HG03442 (cell line): ENCODE measurements around the gene SNX18.

Experiments
- ATAC-seq: cut with Tn5 transposase; IDR thresholded peaks from one replicate; pipeline ENCODE4 v1.9.1; 2021; ENCODE audit warnings: mild to moderate bottlenecking, moderate library complexity; ENCODE audit not compliant: unreplicated experiment

Gene SNX18

DNA sequence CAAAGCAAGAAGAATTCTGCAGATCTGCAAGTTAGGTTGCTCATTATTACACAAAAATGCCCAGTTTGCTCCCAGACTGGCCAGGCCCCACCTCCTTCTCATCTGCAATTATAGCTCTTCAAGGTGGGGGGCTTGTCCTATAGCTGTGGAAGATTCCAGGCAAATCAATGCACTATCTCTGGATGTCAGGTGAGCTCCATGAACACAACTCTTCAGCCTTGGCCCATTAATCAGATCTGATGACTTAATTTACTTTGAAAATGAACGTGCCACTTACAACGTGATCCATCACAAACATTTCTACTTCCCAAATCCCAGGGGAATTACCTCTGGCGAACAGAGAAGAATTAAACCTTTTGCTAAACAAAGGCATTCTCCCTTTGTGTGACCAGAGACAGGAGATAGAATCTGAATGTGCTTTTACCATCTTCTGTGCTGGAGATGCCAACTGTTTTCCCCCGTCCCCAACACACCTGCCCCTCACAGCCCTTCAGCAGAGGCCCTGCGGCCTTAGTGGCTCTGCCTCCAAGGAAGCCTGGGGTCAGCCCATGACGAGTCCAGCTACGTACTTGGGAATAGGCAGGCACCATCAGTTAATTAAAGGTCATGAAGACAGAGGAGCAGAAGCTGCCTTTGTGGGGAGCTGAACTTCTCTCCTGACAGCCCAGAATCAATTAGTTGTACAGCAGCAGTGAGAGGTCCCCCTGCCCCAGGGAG lies 60.5 kb downstream of the SNX18 start:
- ATAC-seq: no peak

DNA sequence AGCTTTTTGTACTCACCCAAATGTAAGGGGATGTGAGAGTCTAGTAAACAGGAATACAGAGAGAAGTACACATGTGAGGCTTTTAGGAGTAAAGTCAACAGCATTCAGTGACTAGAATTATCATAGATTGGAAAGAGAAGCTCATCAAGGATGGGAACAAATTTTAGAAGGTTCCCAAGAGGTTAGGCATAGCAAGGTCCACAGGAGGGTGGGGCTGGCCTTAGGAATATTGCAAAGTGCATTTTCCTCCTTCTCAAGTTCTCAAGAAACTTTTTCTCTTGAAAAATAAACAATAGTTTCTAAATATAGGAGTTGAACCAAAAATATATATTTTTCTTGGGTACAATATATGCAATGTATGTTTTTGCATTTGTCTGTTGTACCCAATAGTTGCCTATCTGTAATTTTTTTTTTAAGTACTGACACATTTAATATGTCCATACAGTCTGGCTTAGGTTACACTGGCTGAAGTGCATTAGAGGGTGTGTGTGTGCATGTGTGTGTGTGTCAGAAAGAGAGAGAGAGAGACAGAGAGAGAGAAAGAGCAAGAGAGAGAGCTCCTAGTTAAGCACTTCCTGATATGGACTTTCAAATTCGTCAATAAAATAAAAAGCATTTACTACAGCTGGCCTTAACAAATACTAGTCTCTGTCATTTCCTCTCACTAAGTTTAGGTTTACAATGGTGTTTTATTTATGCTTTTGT lies 62.2 kb downstream of the SNX18 start:
- no peak for ATAC-seq

DNA sequence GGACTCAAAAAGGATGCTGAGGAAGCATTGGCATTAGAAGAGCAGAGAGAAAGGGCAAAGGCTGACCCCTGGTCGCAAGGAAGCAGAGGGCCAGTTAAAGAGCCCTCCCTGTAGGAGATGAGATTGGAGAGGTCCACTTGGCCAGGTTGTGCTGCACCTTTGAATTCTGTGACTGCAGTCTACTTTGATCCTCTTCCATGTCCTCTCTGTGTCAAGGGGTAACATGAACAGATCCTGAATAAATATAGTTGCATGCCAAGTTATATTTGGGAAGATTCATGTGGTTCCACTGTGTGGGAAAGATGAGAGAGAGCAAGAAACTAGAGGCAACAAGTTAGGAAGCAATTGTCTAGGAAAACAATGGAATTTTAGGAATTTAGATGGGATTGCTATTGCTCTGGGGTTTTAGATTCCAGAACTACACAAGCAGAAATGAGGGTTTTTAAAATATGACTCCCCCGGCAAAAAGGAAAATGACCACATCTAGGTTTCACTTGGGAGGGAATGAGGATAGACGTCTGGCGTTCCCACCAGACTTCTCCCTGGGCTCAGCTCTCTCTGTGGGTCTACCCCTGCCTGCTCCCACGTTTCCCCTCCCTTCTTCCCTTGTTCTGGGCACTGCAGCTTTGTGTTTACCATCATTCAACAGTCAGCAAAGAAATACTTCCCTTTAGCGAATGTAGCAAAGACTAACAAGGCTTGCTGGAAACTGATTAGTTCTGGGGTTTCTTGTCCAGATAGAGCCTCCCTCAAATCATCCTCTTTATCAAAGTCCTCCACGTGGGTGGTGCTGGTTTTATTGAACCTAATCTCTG lies 63.6 kb downstream of the SNX18 start:
- no peak for ATAC-seq

DNA sequence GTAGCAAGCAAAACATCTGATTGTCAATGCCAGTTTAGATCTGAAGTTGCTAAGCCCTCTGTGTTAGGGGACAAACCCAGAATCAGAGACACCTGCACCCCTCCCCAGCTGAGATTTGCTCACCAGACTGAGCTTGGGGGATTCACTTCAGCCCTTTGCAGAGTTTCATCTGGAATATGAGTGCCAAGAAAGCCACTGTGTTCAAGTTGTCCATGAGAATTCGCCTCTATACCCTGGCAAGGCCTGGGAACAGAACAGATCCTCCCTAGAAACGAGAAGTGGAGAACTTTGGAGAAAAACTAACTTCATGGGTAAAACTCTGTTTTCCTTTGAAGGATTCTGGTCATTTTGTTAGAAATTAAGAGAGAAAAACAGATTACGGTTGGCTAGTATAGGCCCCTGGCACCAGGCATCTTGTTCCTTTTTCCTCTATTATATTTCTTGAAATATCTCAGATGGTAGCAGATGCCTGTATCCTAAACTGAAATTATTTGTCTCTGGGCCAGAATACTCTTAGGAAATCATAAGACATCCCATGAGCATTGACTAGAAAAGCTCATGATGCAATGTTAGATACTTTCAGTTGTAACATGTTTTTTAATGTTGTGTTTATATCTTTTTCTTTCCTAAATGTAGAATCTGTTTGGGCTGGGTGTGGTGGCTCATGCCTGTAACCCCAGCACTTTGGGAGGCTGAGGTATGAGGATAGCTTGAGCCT lies 64.4 kb downstream of the SNX18 start:
- ATAC-seq: no peak

DNA sequence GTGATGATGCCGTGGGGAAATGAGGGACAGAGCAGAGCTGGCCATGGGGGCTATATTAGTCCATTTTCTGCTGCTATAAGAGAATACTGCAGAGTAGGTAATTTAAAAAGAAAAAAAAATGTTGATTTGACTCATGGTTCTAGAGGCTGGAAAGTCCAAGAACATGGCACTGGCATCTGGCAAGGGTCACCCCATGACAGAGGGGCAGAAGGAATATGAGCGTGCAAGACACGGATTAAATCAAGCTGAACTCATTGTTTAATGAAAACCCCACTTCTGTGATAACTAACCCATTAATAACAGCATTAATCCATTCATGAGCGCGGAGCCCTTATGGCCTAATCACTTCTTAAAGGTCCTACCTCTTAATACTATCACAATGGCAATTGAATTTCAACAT lies 68.8 kb downstream of the SNX18 start:
- no peak for ATAC-seq

DNA sequence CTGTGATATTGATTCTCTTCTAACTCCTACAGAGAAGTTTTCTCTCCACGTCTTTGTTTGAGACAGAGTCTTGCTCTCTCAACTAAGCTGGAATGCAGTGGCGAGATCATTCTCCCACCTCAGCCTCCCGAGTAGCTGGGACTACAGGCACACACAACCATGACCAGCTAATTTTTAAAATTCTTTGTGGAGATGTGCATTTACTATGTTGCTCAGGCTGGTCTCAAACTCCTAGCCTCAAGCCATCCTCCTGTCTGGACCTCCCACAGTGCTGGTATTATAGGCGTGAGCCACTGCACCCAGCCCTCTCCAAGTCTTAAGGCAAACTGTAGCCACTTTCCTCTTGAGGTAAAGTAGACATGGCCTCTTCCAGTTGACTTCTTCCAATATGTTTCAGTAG lies 72.2 kb downstream of the SNX18 start:
- ATAC-seq: no peak

DNA sequence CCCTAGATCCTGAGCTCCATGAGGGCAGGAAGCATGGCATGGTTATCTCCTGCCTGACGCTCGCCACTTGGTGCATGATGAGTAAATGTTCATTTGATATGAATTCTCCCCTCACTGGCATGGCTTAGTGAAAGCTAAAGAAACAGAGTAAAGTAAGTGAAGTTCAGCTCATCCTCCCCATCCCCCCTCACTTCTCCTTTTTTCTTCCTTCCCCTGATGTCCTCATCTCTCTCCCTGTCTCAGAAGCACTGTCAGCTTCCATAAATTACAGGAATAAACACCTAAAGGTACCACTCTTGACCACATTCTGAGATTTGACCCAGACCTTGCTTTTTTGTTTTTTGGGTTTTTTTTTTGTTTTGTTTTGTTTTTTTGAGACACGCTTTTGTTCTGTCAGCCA lies 73.3 kb downstream of the SNX18 start:
- ATAC-seq: no peak

DNA sequence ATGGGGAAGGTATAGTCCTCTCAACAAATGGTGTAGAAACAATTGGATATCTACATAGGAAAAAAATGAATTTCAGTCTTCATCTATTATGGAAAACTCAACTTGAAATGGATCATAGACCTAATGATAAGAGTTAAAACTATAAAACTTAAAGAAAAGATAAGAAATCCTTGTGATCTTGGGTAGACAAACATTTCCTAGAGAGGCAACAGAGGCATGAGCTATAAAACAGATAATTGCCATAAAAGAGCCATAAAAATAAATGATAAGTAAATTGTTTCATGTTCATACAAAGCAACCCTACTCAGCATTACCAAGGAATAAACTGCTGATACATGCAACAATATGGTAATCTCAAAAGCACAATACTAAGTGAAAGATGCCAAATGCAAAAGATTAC lies 76.2 kb downstream of the SNX18 start:
- ATAC-seq: no peak

DNA sequence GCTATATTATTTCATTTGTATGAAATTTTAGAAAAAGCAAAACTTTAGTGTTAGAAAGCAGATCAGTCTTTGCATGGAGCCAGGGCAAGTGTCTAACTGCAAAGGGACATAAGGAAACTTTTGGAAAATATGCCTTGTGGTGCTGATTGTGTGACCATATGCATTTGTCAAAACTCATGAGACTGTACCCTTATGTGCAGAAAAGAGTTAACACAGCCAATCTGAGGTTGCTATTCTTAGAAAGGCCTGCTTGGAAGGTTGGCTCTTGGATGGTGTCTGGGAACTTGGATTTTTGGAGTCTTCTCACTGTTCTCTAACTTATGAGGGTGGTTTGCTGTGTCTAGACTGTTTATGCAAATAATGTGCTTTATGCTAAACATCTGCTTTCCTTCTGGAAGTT lies 76.6 kb downstream of the SNX18 start:
- ATAC-seq: no peak

DNA sequence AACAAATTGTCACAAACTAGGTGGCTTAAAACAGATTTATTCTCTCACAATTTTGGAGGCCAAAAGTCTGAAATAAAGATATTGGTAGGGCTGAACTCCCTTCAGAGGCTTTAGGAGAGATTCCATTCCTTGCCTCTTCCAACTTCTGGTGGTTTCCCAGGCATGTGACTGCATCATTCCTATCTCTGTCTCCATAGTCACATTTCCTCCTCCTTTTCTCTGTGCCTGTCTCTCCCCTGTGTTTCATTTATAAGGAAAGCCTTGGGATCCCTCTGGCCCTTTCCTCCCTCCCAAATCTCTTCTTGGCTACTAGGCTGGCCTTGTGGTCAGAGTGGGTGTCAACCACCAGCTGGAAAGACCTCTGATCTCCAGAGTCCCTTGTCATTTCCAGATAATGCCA lies 78.2 kb downstream of the SNX18 start:
- no peak for ATAC-seq
